ENCODE measurements around the gene XKR7. TPM values are rescaled to one million over a fixed set of nuclear protein-coding genes. Genes with fewer than 3 reads are reported as not detected.

The XKR7 gene
- polyA plus RNA-seq, 3 donors from 2014 or later, result not detected

- peaks cover 28 to 38% of the 10 kb centered on the region in 2 donors for H3K4me1 Mint-ChIP-seq
- peak within 1 kb of the TSS; percentile 87 to 96 (median 93) for H3K27ac Mint-ChIP-seq
- peak; percentile 95 to 97 (median 96) for DNase-seq
- H3K36me3 Mint-ChIP-seq, result peaks cover 11 to 19% (median 16%) of the 10 kb centered on the region in 3 donors
- H3K4me3 Mint-ChIP-seq, result peak within 1 kb of the TSS; percentile 90 to 99 (median 97)
- no peaks in the 10 kb centered on the region for H3K9me3 Mint-ChIP-seq
- H3K27me3 Mint-ChIP-seq (ENCODE audit: low read depth in 3 of 3), result peaks cover 5 to 17% (median 17%) of the 10 kb centered on the region in 3 donors
Observed at GRCh38 chr20:31951530-31952453, 16.2 kb upstream of the XKR7 start, which contains the start of gene PDRG1. Gene PDRG1, minus strand, starts transcription at chr20:31952046. Its CDS starts 85 bp downstream, at chr20:31951961.

- peaks cover 5 to 19% (median 19%) of the 10 kb centered on the region in 3 donors for H3K27me3 Mint-ChIP-seq (ENCODE audit: low read depth in 3 of 3)
- peaks cover 28 to 37% of the 10 kb centered on the region in 2 donors for H3K4me1 Mint-ChIP-seq
- no peak for DNase-seq
- no peaks in the 10 kb centered on the region for H3K9me3 Mint-ChIP-seq
- H3K27ac Mint-ChIP-seq, result no peak overlapping the region
- no peak overlapping the region for H3K4me3 Mint-ChIP-seq
- H3K36me3 Mint-ChIP-seq, result peaks cover 3 to 8% (median 8%) of the 10 kb centered on the region in 3 donors
Observed at GRCh38 chr20:31953556-31954148, 14.3 kb upstream of the XKR7 start.

GRCh38 chr20:31954500-31954899, 13.5 kb upstream of the XKR7 start:
- Mint-ChIP-seq H3K27me3 (ENCODE audit: low read depth in 3 of 3) (peaks cover 6 to 22% (median 19%) of the 10 kb centered on the region in 3 donors), H3K9me3 (no peaks in the 10 kb centered on the region), H3K36me3 (peaks cover 0 to 5% (median 4%) of the 10 kb centered on the region in 3 donors)

GRCh38 chr20:31956556-31957526, 11.1 kb upstream of the XKR7 start:
- H3K4me1 Mint-ChIP-seq, result peaks cover 5% of the 10 kb centered on the region in 2 donors
- no peak overlapping the region for H3K27ac Mint-ChIP-seq
- no peak for DNase-seq
- no peaks in the 10 kb centered on the region for H3K9me3 Mint-ChIP-seq
- no peaks in the 10 kb centered on the region for H3K36me3 Mint-ChIP-seq
- H3K4me3 Mint-ChIP-seq, result no peak overlapping the region
- peaks cover 10 to 20% (median 17%) of the 10 kb centered on the region in 3 donors for H3K27me3 Mint-ChIP-seq (ENCODE audit: low read depth in 3 of 3)

More at GRCh38 chr20:31954500-31954899, 13.5 kb upstream of the XKR7 start:
- H3K4me3 Mint-ChIP-seq, result no peak overlapping the region
- DNase-seq, result no peak
- H3K27ac Mint-ChIP-seq, result no peak overlapping the region
- H3K4me1 Mint-ChIP-seq, result peaks cover 23 to 29% of the 10 kb centered on the region in 2 donors

- Mint-ChIP-seq H3K4me1 (peaks cover 0 to 4% of the 10 kb centered on the region in 2 donors), H3K9me3 (no peaks in the 10 kb centered on the region), H3K4me3 (no peak overlapping the region), H3K36me3 (peaks cover 0 to 5% (median 4%) of the 10 kb centered on the region in 3 donors), H3K27me3 (ENCODE audit: low read depth in 3 of 3) (peaks cover 12 to 26% (median 12%) of the 10 kb centered on the region in 3 donors), H3K27ac (no peak overlapping the region)
- no peak for DNase-seq
Observed at GRCh38 chr20:31962761-31963160, 5.2 kb upstream of the XKR7 start.

GRCh38 chr20:31963889-31964288, 4.1 kb upstream of the XKR7 start:
- no peak overlapping the region for H3K27ac Mint-ChIP-seq
- peaks cover 13 to 27% (median 15%) of the 10 kb centered on the region in 3 donors for H3K27me3 Mint-ChIP-seq (ENCODE audit: low read depth in 3 of 3)
- H3K4me1 Mint-ChIP-seq, result peaks cover 6 to 7% of the 10 kb centered on the region in 2 donors
- no peak for DNase-seq
- H3K9me3 Mint-ChIP-seq, result peaks cover 0 to 2% (median 0%) of the 10 kb centered on the region in 6 donors
- peaks cover 0 to 8% (median 5%) of the 10 kb centered on the region in 3 donors for H3K36me3 Mint-ChIP-seq
- no peak overlapping the region for H3K4me3 Mint-ChIP-seq

- DNase-seq, result no peak
- Mint-ChIP-seq H3K4me1 (peaks cover 6 to 8% of the 10 kb centered on the region in 2 donors), H3K4me3 (peak overlapping the region; percentile 22 to 68 (median 64)), H3K9me3 (peaks cover 0 to 2% (median 0%) of the 10 kb centered on the region in 6 donors), H3K27me3 (ENCODE audit: low read depth in 3 of 3) (peaks cover 14 to 44% (median 16%) of the 10 kb centered on the region in 3 donors), H3K36me3 (peaks cover 0 to 8% (median 3%) of the 10 kb centered on the region in 3 donors), H3K27ac (no peak overlapping the region)
Observed at GRCh38 chr20:31966991-31967655, 828 bp upstream of the XKR7 start.

GRCh38 chr20:31968291-31969126, 558 bp downstream of the XKR7 start:
- Mint-ChIP-seq H3K27me3 (ENCODE audit: low read depth in 3 of 3) (peaks cover 17 to 45% (median 18%) of the 10 kb centered on the region in 3 donors), H3K4me1 (peaks cover 6 to 8% of the 10 kb centered on the region in 2 donors), H3K4me3 (peak overlapping the region; percentile 83 to 95 (median 90)), H3K9me3 (peaks cover 0 to 2% (median 0%) of the 10 kb centered on the region in 6 donors), H3K36me3 (peaks cover 0 to 8% (median 0%) of the 10 kb centered on the region in 3 donors), H3K27ac (no peak overlapping the region)
- peak; percentile 80 for DNase-seq

GRCh38 chr20:31969991-31970390, 2.0 kb downstream of the XKR7 start:
- DNase-seq, result no peak
- Mint-ChIP-seq H3K27ac (no peak overlapping the region), H3K4me1 (peaks cover 6 to 8% of the 10 kb centered on the region in 2 donors), H3K9me3 (peaks cover 0 to 2% (median 0%) of the 10 kb centered on the region in 6 donors), H3K4me3 (peak overlapping the region in 3 of 5 donors; percentile 33 to 43 (median 35)), H3K27me3 (ENCODE audit: low read depth in 3 of 3) (peaks cover 16 to 40% (median 19%) of the 10 kb centered on the region in 3 donors), H3K36me3 (peaks cover 0 to 8% (median 0%) of the 10 kb centered on the region in 3 donors)

- Mint-ChIP-seq H3K27ac (no peak overlapping the region), H3K4me1 (peaks cover 4 to 6% of the 10 kb centered on the region in 2 donors), H3K27me3 (ENCODE audit: low read depth in 3 of 3) (peaks cover 13 to 24% (median 14%) of the 10 kb centered on the region in 3 donors), H3K36me3 (peaks cover 0 to 4% (median 0%) of the 10 kb centered on the region in 3 donors), H3K4me3 (no peak overlapping the region), H3K9me3 (peaks cover 0 to 4% (median 0%) of the 10 kb centered on the region in 6 donors)
- DNase-seq, result no peak
Observed at GRCh38 chr20:31972471-31973021, 4.6 kb downstream of the XKR7 start.

GRCh38 chr20:31974296-31974695, 6.3 kb downstream of the XKR7 start:
- no peak overlapping the region for H3K4me3 Mint-ChIP-seq
- no peaks in the 10 kb centered on the region for H3K4me1 Mint-ChIP-seq
- peaks cover 10 to 16% (median 11%) of the 10 kb centered on the region in 3 donors for H3K27me3 Mint-ChIP-seq (ENCODE audit: low read depth in 3 of 3)
- DNase-seq, result no peak
- peaks cover 0 to 2% (median 0%) of the 10 kb centered on the region in 6 donors for H3K9me3 Mint-ChIP-seq
- H3K27ac Mint-ChIP-seq, result no peak overlapping the region
- no peaks in the 10 kb centered on the region for H3K36me3 Mint-ChIP-seq
